Measurements from ENCODE around the gene CACNA1D.

The CACNA1D gene

GRCh38 chr3:53811143-53811927 is 316.9 kb downstream of the CACNA1D start:
- no peak for DNase-seq (ENCODE audit: insufficient read length, low spot score)
- no peak for TF ChIP-seq CTCF (IDR thresholded peaks at IDR 0.05; ENCODE audit: insufficient read depth, missing control alignments)
- FAIRE-seq = no peak

GRCh38 chr3:53812434-53812833 is 318.0 kb downstream of the CACNA1D start:
- DNase-seq (ENCODE audit: insufficient read length, low spot score) (no peak), FAIRE-seq (no peak)
- no peak for TF ChIP-seq CTCF (IDR thresholded peaks at IDR 0.05; ENCODE audit: insufficient read depth, missing control alignments)

- TF ChIP-seq CTCF (IDR thresholded peaks at IDR 0.05; ENCODE audit: insufficient read depth, missing control alignments) = no peak
- DNase-seq (ENCODE audit: insufficient read length, low spot score) = no peak
- no peak for FAIRE-seq
Measured at GRCh38 chr3:53813229-53813628, 318.8 kb downstream of the CACNA1D start.

DNA sequence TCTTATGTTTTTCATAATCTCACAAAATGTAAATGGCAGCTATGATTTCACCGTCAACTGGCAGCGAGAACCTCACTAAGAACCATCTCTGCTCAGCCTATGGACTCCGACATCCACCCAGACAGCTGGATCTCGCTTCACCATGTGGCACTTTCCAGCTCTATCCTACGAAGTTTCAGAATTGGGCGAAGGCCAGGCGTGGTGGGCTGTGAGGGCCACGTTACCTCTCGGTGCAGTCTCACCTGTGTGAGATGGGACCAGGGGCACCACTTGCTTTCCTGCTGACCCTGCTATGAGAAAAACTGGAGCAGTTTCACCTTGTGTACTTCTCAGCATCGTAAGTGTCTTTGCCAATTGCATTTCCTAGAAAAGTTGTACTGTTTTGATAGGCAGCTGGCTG is 319.5 kb downstream of the CACNA1D start:
- TF ChIP-seq CTCF (IDR thresholded peaks at IDR 0.05; ENCODE audit: insufficient read depth, missing control alignments) = no peak
- DNase-seq (ENCODE audit: insufficient read length, low spot score) = no peak
- no peak for FAIRE-seq

DNA sequence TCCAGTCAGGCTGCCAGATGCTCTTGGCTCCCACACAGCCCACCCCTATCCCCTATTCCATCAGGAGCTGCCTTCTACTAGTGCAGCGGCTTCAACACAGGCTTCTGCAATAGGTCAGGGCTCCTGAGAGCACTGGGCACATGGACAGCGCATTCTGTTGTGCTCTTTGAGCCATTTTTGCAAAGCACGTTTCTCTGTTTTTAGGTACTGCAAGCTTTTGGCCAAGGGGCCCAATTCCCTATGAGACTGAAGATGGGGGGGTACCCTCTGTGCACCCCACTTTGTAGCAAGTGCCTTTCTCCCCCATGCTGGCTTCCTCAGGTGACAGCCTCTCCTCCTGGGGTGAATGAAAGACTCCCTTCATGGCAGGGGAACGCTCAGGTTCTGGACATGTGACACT is 320.7 kb downstream of the CACNA1D start:
- DNase-seq (ENCODE audit: insufficient read length, low spot score) (no peak), FAIRE-seq (no peak)
- no peak for TF ChIP-seq CTCF (IDR thresholded peaks at IDR 0.05; ENCODE audit: insufficient read depth, missing control alignments)

DNA sequence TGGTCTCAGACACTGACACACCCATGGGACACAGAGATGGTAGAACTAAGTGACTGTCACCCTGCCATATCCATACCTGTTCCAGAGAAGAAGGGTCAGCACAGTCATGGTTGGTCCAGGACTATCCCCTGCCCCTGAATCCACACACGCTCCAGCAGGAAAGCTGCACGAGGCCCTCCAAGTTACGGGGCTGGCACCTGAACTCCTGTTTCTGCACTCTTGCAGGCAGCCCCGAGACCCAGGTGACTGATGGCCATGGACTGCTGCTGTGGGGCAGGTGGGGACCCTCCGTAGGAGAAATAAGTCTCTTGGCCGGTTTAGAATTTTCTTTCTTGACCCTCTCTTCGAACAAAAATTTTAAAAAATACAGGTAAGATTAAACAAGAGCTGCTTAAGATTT is 321.2 kb downstream of the CACNA1D start:
- no peak for DNase-seq (ENCODE audit: insufficient read length, low spot score)
- no peak for TF ChIP-seq CTCF (IDR thresholded peaks at IDR 0.05; ENCODE audit: insufficient read depth, missing control alignments)
- FAIRE-seq = no peak

GRCh38 chr3:53816425-53816824 is 322.0 kb downstream of the CACNA1D start:
- no peak for TF ChIP-seq CTCF (IDR thresholded peaks at IDR 0.05; ENCODE audit: insufficient read depth, missing control alignments)
- no peak for DNase-seq (ENCODE audit: insufficient read length, low spot score)
- no peak for FAIRE-seq

Measured in D721Med (cell line).